Panc1 (cell line): ENCODE results near the gene ADAMTS6. TPM values are rescaled to one million over a fixed set of nuclear protein-coding genes. Genes with fewer than 3 reads are reported as not detected.

Experiments
- ATAC-seq: fragments of 200-7000 bp; cut with Tn5 transposase; 2 replicates; pipeline ENCODE4 v1.9.1; 2020; ENCODE audit warnings: mild to moderate bottlenecking, moderate library complexity
- BruUV-seq: library from RNA; stranded (reverse); fragments of 400-500 nt; replicated peaks from 2 replicates; lab custom pipeline; 2021; lab: Mats Ljungman, UMichigan
- CTCF ChIA-PET: fragments of 300-600 bp; sonication (Branson Sonifier 250); formaldehyde crosslinking; loops from one replicate; lab custom pipeline; 2022; ENCODE audit warnings: antibody characterized with exemption; lab: Charles Lee
- POLR2A ChIA-PET: fragments of 300-600 bp; sonication (Branson Sonifier 250); formaldehyde crosslinking; loops from one replicate; lab custom pipeline; 2022; ENCODE audit warnings: antibody characterized with exemption; lab: Charles Lee
- DNase-seq: peaks from one replicate; pipeline ENCODE4 v3.0.0-alpha.2; 2010; ENCODE audit warnings: low read depth, low spot score
- H3K27ac ChIP-seq: 2 replicates; pipeline ENCODE4 v1.5.1; 2011; ENCODE audit warnings: mild to moderate bottlenecking, low read length, inconsistent platforms
- H3K27me3 ChIP-seq: fragments of 200-500 bp; sonication (Bioruptor generic); 2 replicates; pipeline ENCODE4 v1.6.0; 2014; ENCODE audit warnings: low read length, inconsistent platforms; ENCODE audit not compliant: control insufficient read depth, insufficient read depth
- H3K36me3 ChIP-seq: fragments of 200-500 bp; sonication (Bioruptor generic); 2 replicates; pipeline ENCODE4 v1.5.1; 2014; ENCODE audit warnings: inconsistent platforms, mild to moderate bottlenecking, low read length, moderate library complexity; ENCODE audit not compliant: control insufficient read depth, insufficient read depth
- H3K4me1 ChIP-seq: 2 replicates; pipeline ENCODE4 v1.5.1; 2011; ENCODE audit warnings: inconsistent platforms, mild to moderate bottlenecking, low read length, moderate library complexity; ENCODE audit not compliant: control insufficient read depth, insufficient read depth
- H3K4me3 ChIP-seq, 2 experiments: 2 replicates each; pipeline ENCODE4 v1.5.1; 2011 to 2012; ENCODE audit warnings: low read depth in 2 of 2, low read length in 2 of 2, mild to moderate bottlenecking in 2 of 2, inconsistent platforms in 1 of 2, moderate library complexity in 1 of 2
- H3K9me3 ChIP-seq: fragments of 200-500 bp; sonication (Bioruptor generic); 2 replicates; pipeline ENCODE4 v1.5.1; 2014; ENCODE audit warnings: low read depth, mild to moderate bottlenecking, inconsistent platforms, low read length, moderate library complexity; ENCODE audit not compliant: control insufficient read depth, insufficient read depth
- CTCF ChIP-seq: fragments of 450-650 bp; IDR thresholded peaks from 2 replicates; pipeline ENCODE4 v1.5.1; 2017; ENCODE audit warnings: mild to moderate bottlenecking
- POLR2AphosphoS5 ChIP-seq: IDR thresholded peaks from 2 replicates; pipeline ENCODE4 v1.6.1; 2012; ENCODE audit warnings: mild to moderate bottlenecking, low read depth, low read length, moderate library complexity
- SIN3A ChIP-seq: IDR thresholded peaks from 2 replicates; pipeline ENCODE4 v1.6.1; 2012; ENCODE audit warnings: low read depth, mild to moderate bottlenecking, low read length, moderate library complexity, borderline replicate concordance; ENCODE audit not compliant: insufficient read depth
- TCF7L2 ChIP-seq: IDR thresholded peaks from 2 replicates; pipeline ENCODE4 v1.6.1; 2011; ENCODE audit warnings: mild to moderate bottlenecking, low read depth, low read length, inconsistent platforms
- in situ Hi-C: cut with HindIII; loops from 2 replicates; pipeline ENCODE4 v1.10.0; 2016; ENCODE audit warnings: low sequenced_read_pairs, low pct_unique_long_range_greater_than_20kb
- intact Hi-C: fragments of 100-400 bp; cut with micrococcal nuclease; formaldehyde crosslinking; loops from one replicate; pipeline ENCODE4 v1.10.0; 2022; ENCODE audit not compliant: unreplicated experiment
- total RNA-seq: library from RNA; stranded (reverse); gene quantifications from one replicate; pipeline ENCODE4 v1.2.1, GENCODE V29; 2021; ENCODE audit not compliant: unreplicated experiment
- TF ChIP-seq, protein P1 (sequence below), 2 experiments: IDR thresholded peaks; 2 replicates each; pipeline ENCODE4 v1.6.1; 2011 to 2012; ENCODE audit warnings: low read depth in 2 of 2, control low read depth in 1 of 2, low read length in 1 of 2, mild to moderate bottlenecking in 1 of 2, moderate library complexity in 1 of 2; ENCODE audit not compliant: insufficient read depth in 1 of 2

ADAMTS6 gene
- total RNA-seq, 1 experiment from 2014 or later = 0.64 TPM

- no TSS peak for BruUV-seq
- H3K27ac ChIP-seq = no peak overlapping the region
- DNase-seq (no peak), ATAC-seq (no peak)
- no peaks in the 10 kb centered on the region for H3K4me1 ChIP-seq
- ChIA-PET POLR2A (no interaction called here), CTCF (no interaction called here)
- TF ChIP-seq POLR2AphosphoS5 = no peak
- TF ChIP-seq TCF7L2 = no peak
- TF ChIP-seq SIN3A = no peak
- TF ChIP-seq, protein P1, sequence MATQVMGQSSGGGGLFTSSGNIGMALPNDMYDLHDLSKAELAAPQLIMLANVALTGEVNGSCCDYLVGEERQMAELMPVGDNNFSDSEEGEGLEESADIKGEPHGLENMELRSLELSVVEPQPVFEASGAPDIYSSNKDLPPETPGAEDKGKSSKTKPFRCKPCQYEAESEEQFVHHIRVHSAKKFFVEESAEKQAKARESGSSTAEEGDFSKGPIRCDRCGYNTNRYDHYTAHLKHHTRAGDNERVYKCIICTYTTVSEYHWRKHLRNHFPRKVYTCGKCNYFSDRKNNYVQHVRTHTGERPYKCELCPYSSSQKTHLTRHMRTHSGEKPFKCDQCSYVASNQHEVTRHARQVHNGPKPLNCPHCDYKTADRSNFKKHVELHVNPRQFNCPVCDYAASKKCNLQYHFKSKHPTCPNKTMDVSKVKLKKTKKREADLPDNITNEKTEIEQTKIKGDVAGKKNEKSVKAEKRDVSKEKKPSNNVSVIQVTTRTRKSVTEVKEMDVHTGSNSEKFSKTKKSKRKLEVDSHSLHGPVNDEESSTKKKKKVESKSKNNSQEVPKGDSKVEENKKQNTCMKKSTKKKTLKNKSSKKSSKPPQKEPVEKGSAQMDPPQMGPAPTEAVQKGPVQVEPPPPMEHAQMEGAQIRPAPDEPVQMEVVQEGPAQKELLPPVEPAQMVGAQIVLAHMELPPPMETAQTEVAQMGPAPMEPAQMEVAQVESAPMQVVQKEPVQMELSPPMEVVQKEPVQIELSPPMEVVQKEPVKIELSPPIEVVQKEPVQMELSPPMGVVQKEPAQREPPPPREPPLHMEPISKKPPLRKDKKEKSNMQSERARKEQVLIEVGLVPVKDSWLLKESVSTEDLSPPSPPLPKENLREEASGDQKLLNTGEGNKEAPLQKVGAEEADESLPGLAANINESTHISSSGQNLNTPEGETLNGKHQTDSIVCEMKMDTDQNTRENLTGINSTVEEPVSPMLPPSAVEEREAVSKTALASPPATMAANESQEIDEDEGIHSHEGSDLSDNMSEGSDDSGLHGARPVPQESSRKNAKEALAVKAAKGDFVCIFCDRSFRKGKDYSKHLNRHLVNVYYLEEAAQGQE (IDR thresholded peaks at IDR 0.05; ENCODE audit: insufficient read depth in 1 of 2, low read depth in 2 of 2, low read length in 1 of 2) = no peak
- TF ChIP-seq CTCF = no peak
- H3K9me3 ChIP-seq = no peaks in the 10 kb centered on the region
- H3K4me3 ChIP-seq = no peak overlapping the region
- H3K36me3 ChIP-seq = no peaks in the 10 kb centered on the region
- intact Hi-C loops = no loop called here
- H3K27me3 ChIP-seq = no peaks in the 10 kb centered on the region
- in situ Hi-C loops = no loop called here
These were observed 27.3 kb upstream of the ADAMTS6 start for GRCh38 chr5:65508978-65509377.

GRCh38 chr5:65506961-65507360, 25.2 kb upstream of the ADAMTS6 start:
- no TSS peak for BruUV-seq
- TF ChIP-seq SIN3A = no peak
- TF ChIP-seq POLR2AphosphoS5 = no peak
- no peak for TF ChIP-seq CTCF
- TF ChIP-seq, protein P1 (IDR thresholded peaks at IDR 0.05; ENCODE audit: insufficient read depth in 1 of 2, low read depth in 2 of 2, low read length in 1 of 2) = no peak
- TF ChIP-seq TCF7L2 = no peak
- Histone ChIP-seq H3K27me3 (no peaks in the 10 kb centered on the region), H3K4me1 (no peaks in the 10 kb centered on the region), H3K4me3 (no peak overlapping the region), H3K27ac (no peak overlapping the region), H3K36me3 (no peaks in the 10 kb centered on the region), H3K9me3 (no peaks in the 10 kb centered on the region)
- CTCF ChIA-PET = no interaction called here
- POLR2A ChIA-PET = no interaction called here
- in situ Hi-C loops (no loop called here), intact Hi-C loops (no loop called here)
- ATAC-seq = no peak
- no peak for DNase-seq
